Mononuclear cell (primary cell): ENCODE data around the gene ZNF470. TPM values are rescaled to one million over a fixed set of nuclear protein-coding genes. Genes with fewer than 3 reads are reported as not detected.

ENCODE experiments used
- H3K27me3 ChIP-seq: 2 replicates; pipeline ENCODE4 v1.6.0; 2011; ENCODE audit warnings: low read length, control low read depth; ENCODE audit not compliant: insufficient read depth
- H3K4me1 ChIP-seq: 2 replicates; pipeline ENCODE4 v1.5.1; 2011; ENCODE audit warnings: mild to moderate bottlenecking, low read length, control low read depth; ENCODE audit not compliant: insufficient read depth
- H3K4me3 ChIP-seq: 2 replicates; pipeline ENCODE4 v1.5.1; 2011; ENCODE audit warnings: mild to moderate bottlenecking, low read length, moderate library complexity
- H3K9me3 ChIP-seq: 2 replicates; pipeline ENCODE4 v1.5.1; 2011; ENCODE audit warnings: low read depth, mild to moderate bottlenecking, control low read depth, low read length
- total RNA-seq: library from RNA; depleted of rRNA; stranded (reverse); fragments of >200 nt; gene quantifications from one replicate; pipeline ENCODE4 v1.2.3, GENCODE V29; 2012

ZNF470 gene
- total RNA-seq, 1 donor, result 0.94 TPM

DNA sequence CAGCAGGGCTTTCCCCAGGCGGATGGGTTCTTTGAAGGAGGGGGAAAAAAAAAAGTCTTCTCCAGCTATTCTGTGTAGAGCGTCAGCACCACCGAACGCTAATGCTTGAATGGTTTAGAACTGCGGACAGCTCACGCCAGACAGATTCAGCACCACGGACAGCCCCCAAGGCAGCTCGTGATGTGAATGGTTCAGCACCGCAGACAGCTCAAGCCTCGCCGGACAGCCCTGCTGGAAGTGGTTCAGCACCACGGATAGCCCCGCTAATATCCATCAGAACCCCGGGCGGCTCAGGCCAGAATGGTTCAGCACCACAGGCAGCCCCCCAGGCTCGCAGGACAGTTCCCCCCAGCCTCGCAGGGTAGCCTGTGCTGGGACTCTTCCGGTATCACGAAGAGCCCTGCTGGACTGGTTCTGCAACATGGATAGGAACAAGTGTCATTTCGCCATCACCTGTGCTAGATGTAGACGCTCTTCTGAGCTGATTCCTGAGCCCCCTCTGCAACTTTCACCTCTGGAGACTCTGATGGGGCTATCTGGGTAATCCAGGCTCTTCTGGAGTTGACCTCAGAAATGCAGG, 70.8 kb downstream of the ZNF470 start:
- Histone ChIP-seq H3K27me3 (peaks cover 5% of the 10 kb centered on the region), H3K4me1 (no peaks in the 10 kb centered on the region), H3K9me3 (peaks cover 18% of the 10 kb centered on the region), H3K4me3 (no peak overlapping the region)

Other genes starting within 250 kb of the ZNF470 start
- gene ZNF582, start 173.9 kb upstream of the ZNF470 start, total RNA-seq, result 1.4 TPM
- gene ZNF583, start 163.1 kb upstream of the ZNF470 start, total RNA-seq, result 1.0 TPM
- gene ZNF667, start 90.1 kb upstream of the ZNF470 start, total RNA-seq, result 2.9 TPM
- 1.2 TPM for gene ZNF471, start 59.6 kb upstream of the ZNF470 start, total RNA-seq
- gene ZFP28, start 28.5 kb upstream of the ZNF470 start, total RNA-seq, result 1.7 TPM
- gene ZNF71, start 27.8 kb downstream of the ZNF470 start, total RNA-seq, result 2.3 TPM
- not detected for gene SMIM17, start 75.7 kb downstream of the ZNF470 start, total RNA-seq
- 0.42 TPM for gene ZNF835, start 104.3 kb downstream of the ZNF470 start, total RNA-seq